ENCODE results near the gene ORC5.

GRCh38 chr7:104241538-104242209 is 33.9 kb upstream of the ORC5 start:
- no peak for TF ChIP-seq CTCF (IDR thresholded peaks at IDR 0.05; ENCODE audit: poor library complexity)
- TF ChIP-seq EZH2 (IDR thresholded peaks at IDR 0.05; ENCODE audit: borderline replicate concordance): no peak
- TF ChIP-seq EZH2phosphoT487 (IDR thresholded peaks at IDR 0.05; ENCODE audit: low read depth, severe bottlenecking, unreplicated experiment): no peak
